ENCODE data around the gene LRRFIP2. TPM values are rescaled to one million over a fixed set of nuclear protein-coding genes. Genes with fewer than 3 reads are reported as not detected.
A peak's percentile ranks its signal among the peaks of the same experiment; 100 is the strongest.

The LRRFIP2 gene
- total and polyA plus RNA-seq, 9 donors = 26.5 to 43.2 (median 33.7) TPM

DNA sequence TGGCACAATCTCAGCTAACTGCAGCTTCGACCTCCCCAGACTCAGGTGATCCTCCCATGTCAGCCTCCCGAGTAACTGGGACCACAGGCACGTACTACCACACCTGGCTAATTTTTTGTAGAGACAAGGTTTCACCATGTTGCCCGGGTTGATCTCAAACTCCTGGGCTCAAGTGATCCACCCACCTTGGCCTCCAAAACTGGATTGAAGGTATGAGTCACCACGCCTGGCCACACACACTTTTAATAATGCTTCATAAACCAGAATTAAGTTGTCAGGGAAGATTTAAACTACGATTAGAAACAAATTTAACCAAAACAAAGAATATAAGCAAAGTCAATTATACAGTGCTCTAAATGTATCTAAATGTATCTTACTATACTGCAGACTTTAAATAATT lies 87.5 kb downstream of the LRRFIP2 start:
- Histone ChIP-seq H3K4me3 (ENCODE audit: low read length) (no peak overlapping the region), H3K36me3 (ENCODE audit: control insufficient read depth, insufficient read depth, low read length) (peaks cover 10% of the 10 kb centered on the region), H3K27me3 (ENCODE audit: control insufficient read depth, insufficient read depth, low read length) (no peaks in the 10 kb centered on the region), H3K4me1 (ENCODE audit: control insufficient read depth, insufficient read depth, low read length) (no peaks in the 10 kb centered on the region), H3K9me3 (replicated peaks; ENCODE audit: control insufficient read depth, low read depth, low read length) (no peaks in the 10 kb centered on the region), H3K27ac (ENCODE audit: low read length) (no peak overlapping the region)
- no peak for DNase-seq
- WGBS (ENCODE audit: insufficient coverage) = 88% methylated on average over 4 of the region's 6 CpGs

DNA sequence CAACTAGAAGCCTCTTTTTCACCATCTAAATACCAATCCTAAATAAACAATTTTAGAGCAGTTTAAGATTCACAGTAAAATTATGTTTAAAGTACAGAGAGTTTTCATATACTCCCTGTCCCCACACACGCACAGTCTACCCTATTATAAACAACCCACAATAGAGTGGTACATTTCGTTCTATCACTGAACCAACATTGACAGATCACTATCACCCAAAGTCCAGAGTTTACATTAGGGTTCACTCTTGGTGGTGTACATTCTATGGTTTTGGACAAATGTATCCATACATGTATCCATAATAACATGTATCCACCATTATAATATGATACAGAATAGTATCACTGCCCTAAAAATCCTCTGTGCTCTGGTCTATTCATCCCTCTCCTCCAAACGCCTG lies 92.1 kb downstream of the LRRFIP2 start:
- no peaks in the 10 kb centered on the region for H3K4me1 ChIP-seq (ENCODE audit: control insufficient read depth, insufficient read depth, low read length)

DNA sequence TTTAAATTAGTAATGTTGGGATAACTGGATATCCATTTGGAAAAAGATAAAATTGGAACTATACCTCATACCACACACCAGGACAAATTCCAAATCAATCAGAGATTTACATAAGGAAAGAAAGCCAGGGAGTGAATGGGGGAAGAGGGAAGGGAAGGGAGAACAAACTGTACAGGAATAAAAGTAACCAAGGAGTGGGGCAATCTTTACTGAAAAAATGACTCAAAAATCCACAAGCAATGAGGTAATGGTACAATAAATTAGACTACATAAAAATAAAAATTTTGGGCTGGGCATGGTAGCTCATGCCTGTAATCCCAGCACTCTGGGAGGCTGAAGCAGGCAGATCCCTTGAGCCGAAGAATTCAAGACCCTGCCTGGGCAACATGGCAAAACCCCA lies 98.4 kb downstream of the LRRFIP2 start:
- Histone ChIP-seq H3K4me1 (ENCODE audit: control insufficient read depth, insufficient read depth, low read length) (no peaks in the 10 kb centered on the region), H3K27ac (ENCODE audit: low read length) (no peak overlapping the region), H3K9me3 (replicated peaks; ENCODE audit: control insufficient read depth, low read depth, low read length) (no peaks in the 10 kb centered on the region), H3K36me3 (ENCODE audit: control insufficient read depth, insufficient read depth, low read length) (peaks cover 10% of the 10 kb centered on the region), H3K4me3 (ENCODE audit: low read length) (no peak overlapping the region), H3K27me3 (ENCODE audit: control insufficient read depth, insufficient read depth, low read length) (no peaks in the 10 kb centered on the region)
- no peak for DNase-seq
- no CpG with 5 or more reads among the region's 1 CpG for WGBS (ENCODE audit: insufficient coverage)

More for the DNA sequence above, 92.1 kb downstream of the LRRFIP2 start:
- Histone ChIP-seq H3K27me3 (ENCODE audit: control insufficient read depth, insufficient read depth, low read length) (no peaks in the 10 kb centered on the region), H3K9me3 (replicated peaks; ENCODE audit: control insufficient read depth, low read depth, low read length) (no peaks in the 10 kb centered on the region), H3K36me3 (ENCODE audit: control insufficient read depth, insufficient read depth, low read length) (peaks cover 7% of the 10 kb centered on the region), H3K4me3 (ENCODE audit: low read length) (no peak overlapping the region), H3K27ac (ENCODE audit: low read length) (no peak overlapping the region)
- DNase-seq = no peak
- WGBS (ENCODE audit: insufficient coverage) = no CpG with 5 or more reads among the region's 3 CpGs

DNA sequence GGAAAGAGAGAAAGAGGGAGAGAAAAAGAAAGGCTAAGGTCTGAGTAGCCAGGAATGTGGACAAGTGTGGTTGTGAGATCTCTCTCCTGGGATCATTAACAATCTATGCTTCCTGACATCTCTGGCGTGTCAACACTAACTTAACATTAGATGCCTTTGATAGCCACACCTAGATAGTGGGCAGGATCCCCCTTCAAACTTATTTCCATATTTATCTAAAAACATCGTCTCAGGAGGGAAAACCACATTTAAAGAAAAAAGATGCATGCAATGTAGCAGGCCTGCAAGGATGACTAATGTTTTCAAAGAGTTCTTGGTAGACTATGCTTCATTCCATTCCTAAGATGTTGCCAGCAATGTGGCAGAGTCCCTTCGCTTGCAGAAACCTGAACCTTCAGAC lies 100.2 kb downstream of the LRRFIP2 start:
- Histone ChIP-seq H3K27ac (ENCODE audit: low read length) (no peak overlapping the region), H3K4me3 (ENCODE audit: low read length) (no peak overlapping the region), H3K36me3 (ENCODE audit: control insufficient read depth, insufficient read depth, low read length) (peaks cover 9% of the 10 kb centered on the region), H3K4me1 (ENCODE audit: control insufficient read depth, insufficient read depth, low read length) (no peaks in the 10 kb centered on the region), H3K9me3 (replicated peaks; ENCODE audit: control insufficient read depth, low read depth, low read length) (no peaks in the 10 kb centered on the region), H3K27me3 (ENCODE audit: control insufficient read depth, insufficient read depth, low read length) (no peaks in the 10 kb centered on the region)
- DNase-seq = peak; percentile 33
- 0% methylated on average over 1 of the region's 3 CpGs for WGBS (ENCODE audit: insufficient coverage)

DNA sequence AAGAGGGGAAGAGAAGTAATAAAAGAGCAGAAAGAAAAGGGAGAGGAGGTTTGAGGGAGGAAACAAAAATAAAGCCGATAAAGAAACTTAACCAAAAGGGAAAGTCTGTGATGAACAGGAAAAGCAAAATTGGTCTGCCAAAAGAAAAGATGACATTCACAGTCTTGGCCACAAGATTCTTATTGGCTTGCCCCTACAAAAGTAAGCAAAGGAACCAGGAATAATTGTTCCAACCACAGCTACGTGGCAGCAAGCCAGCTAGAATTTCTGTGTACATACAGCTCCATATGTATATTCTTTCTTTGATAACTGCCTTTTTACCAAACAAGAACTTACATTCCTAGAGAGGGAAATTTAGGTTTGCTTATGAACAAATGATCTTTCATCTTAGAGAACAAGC lies 101.5 kb downstream of the LRRFIP2 start:
- peak overlapping the region; percentile 81 for H3K27ac ChIP-seq (ENCODE audit: low read length)
- peak; percentile 88 for DNase-seq
- no peaks in the 10 kb centered on the region for H3K27me3 ChIP-seq (ENCODE audit: control insufficient read depth, insufficient read depth, low read length)
- WGBS (ENCODE audit: insufficient coverage) = no CpG with 5 or more reads among the region's 2 CpGs
- no peaks in the 10 kb centered on the region for H3K4me1 ChIP-seq (ENCODE audit: control insufficient read depth, insufficient read depth, low read length)
- no peak overlapping the region for H3K4me3 ChIP-seq (ENCODE audit: low read length)
- peaks cover 9% of the 10 kb centered on the region for H3K36me3 ChIP-seq (ENCODE audit: control insufficient read depth, insufficient read depth, low read length)
- H3K9me3 ChIP-seq (replicated peaks; ENCODE audit: control insufficient read depth, low read depth, low read length) = no peaks in the 10 kb centered on the region

DNA sequence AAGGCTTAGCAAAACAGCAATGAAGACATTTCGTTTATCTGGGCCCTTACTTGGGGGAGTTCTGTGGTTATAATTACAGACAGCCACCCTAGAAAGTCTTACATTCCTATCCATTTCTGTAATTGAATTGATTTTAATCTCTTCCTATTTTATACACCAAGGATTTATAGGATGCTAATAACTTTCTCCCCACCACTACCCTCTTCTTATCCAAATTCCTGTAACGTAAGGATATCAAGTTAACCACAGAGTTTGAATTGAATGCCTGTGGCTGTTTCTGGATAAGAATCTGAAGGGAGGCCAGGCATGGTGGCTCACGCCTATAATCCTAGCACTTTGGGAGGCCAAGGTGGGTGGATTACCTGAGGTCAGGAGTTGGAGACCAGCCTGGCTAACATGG lies 102.5 kb downstream of the LRRFIP2 start:
- WGBS (ENCODE audit: insufficient coverage) = 100% methylated on average over 1 of the region's 3 CpGs
- Histone ChIP-seq H3K9me3 (replicated peaks; ENCODE audit: control insufficient read depth, low read depth, low read length) (no peaks in the 10 kb centered on the region), H3K4me3 (ENCODE audit: low read length) (no peak overlapping the region), H3K27me3 (ENCODE audit: control insufficient read depth, insufficient read depth, low read length) (no peaks in the 10 kb centered on the region), H3K4me1 (ENCODE audit: control insufficient read depth, insufficient read depth, low read length) (no peaks in the 10 kb centered on the region), H3K36me3 (ENCODE audit: control insufficient read depth, insufficient read depth, low read length) (peaks cover 9% of the 10 kb centered on the region), H3K27ac (ENCODE audit: low read length) (no peak overlapping the region)
- DNase-seq = no peak

DNA sequence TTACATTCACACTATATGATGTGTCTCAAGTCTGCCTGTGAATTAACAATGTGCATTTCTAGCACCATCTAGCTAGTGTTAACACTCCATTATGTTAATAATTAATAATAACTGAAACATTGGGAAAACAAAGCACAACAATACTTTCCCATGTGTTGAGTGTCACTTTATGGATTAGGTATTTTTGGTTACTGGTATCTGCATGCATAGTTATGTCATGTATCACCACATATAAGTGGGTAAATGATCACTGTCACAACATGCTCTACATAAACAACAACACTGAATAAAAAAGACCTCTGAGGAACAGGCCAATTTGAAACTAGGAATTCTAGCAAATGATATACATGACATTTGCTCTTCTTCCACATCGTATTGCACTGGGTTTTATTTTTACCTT lies 106.4 kb downstream of the LRRFIP2 start:
- Histone ChIP-seq H3K4me1 (ENCODE audit: control insufficient read depth, insufficient read depth, low read length) (no peaks in the 10 kb centered on the region), H3K4me3 (ENCODE audit: low read length) (no peak overlapping the region), H3K36me3 (ENCODE audit: control insufficient read depth, insufficient read depth, low read length) (peaks cover 21% of the 10 kb centered on the region), H3K9me3 (replicated peaks; ENCODE audit: control insufficient read depth, low read depth, low read length) (no peaks in the 10 kb centered on the region), H3K27me3 (ENCODE audit: control insufficient read depth, insufficient read depth, low read length) (no peaks in the 10 kb centered on the region), H3K27ac (ENCODE audit: low read length) (no peak overlapping the region)
- WGBS (ENCODE audit: insufficient coverage) = no CpG with 5 or more reads among the region's 1 CpG
- DNase-seq = no peak

DNA sequence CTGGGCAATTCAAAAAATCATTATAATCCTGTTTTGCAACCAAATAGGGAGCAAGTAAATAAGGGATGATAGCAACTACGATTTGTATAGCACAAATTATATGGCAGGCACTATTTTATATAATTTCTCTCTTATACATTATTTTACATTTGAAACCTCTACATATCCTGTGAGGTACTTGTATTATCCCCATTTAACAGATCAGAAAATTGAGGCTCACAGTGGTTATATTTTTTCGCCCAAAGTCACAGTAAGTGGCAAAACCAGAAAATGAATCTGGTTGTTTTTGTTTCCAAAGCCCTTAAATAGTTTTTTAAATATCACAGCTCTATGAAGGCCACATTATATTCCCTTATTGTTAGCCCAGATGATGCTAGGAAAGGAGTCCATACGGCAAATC lies 106.8 kb downstream of the LRRFIP2 start:
- DNase-seq = no peak
- H3K4me1 ChIP-seq (ENCODE audit: control insufficient read depth, insufficient read depth, low read length) = no peaks in the 10 kb centered on the region
- H3K4me3 ChIP-seq (ENCODE audit: low read length) = no peak overlapping the region
- peaks cover 25% of the 10 kb centered on the region for H3K36me3 ChIP-seq (ENCODE audit: control insufficient read depth, insufficient read depth, low read length)
- no peaks in the 10 kb centered on the region for H3K27me3 ChIP-seq (ENCODE audit: control insufficient read depth, insufficient read depth, low read length)
- no peak overlapping the region for H3K27ac ChIP-seq (ENCODE audit: low read length)
- H3K9me3 ChIP-seq (replicated peaks; ENCODE audit: control insufficient read depth, low read depth, low read length) = no peaks in the 10 kb centered on the region
- no CpG with 5 or more reads among the region's 3 CpGs for WGBS (ENCODE audit: insufficient coverage)

DNA sequence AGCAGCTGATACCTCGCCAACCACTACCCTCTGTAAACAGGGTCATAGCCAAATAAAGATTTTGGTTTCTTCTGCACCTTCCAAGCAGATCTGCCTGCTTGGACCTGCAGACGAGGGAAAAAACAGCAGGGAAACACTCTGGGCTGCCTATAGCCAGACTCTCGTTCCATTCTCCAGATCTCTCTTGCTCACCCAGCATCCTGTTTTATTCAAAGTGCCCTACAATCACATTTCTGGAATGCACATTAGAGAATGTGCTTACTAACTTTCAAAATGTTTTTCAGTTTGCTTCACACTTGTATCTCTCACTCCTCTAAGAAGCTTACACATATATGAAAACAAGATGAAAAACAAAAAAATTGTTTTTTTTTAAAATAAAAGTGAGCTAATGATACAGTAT lies 109.6 kb downstream of the LRRFIP2 start:
- Histone ChIP-seq H3K9me3 (replicated peaks; ENCODE audit: control insufficient read depth, low read depth, low read length) (no peaks in the 10 kb centered on the region), H3K27ac (ENCODE audit: low read length) (no peak overlapping the region), H3K27me3 (ENCODE audit: control insufficient read depth, insufficient read depth, low read length) (no peaks in the 10 kb centered on the region), H3K4me3 (ENCODE audit: low read length) (no peak overlapping the region), H3K4me1 (ENCODE audit: control insufficient read depth, insufficient read depth, low read length) (no peaks in the 10 kb centered on the region), H3K36me3 (ENCODE audit: control insufficient read depth, insufficient read depth, low read length) (peaks cover 29% of the 10 kb centered on the region)
- WGBS (ENCODE audit: insufficient coverage) = 70% methylated on average over 2 of the region's 3 CpGs
- no peak for DNase-seq

DNA sequence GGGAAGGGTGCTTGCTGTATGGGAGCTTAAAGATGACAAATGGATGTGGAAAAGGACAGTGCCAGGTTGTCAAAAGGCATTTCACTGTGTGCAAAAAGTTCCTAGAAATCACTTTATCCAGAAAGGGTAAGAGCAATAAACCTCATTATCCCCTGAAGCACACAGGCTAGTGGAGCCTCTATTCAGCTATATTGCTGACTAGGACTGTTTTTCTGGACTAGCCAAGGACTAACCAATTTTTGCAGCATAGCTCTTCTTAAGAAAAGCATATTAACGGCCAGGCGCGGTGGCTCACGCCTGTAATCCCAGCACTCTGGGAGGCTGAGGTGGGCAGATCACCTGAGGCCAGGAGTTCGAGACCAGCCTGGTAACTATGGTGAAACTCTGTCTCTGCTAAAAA lies 116.3 kb downstream of the LRRFIP2 start:
- H3K36me3 ChIP-seq (ENCODE audit: control insufficient read depth, insufficient read depth, low read length) = peaks cover 51% of the 10 kb centered on the region
- no peaks in the 10 kb centered on the region for H3K27me3 ChIP-seq (ENCODE audit: control insufficient read depth, insufficient read depth, low read length)
- no peak overlapping the region for H3K27ac ChIP-seq (ENCODE audit: low read length)
- H3K4me1 ChIP-seq (ENCODE audit: control insufficient read depth, insufficient read depth, low read length) = peaks cover 8% of the 10 kb centered on the region
- no peak overlapping the region for H3K4me3 ChIP-seq (ENCODE audit: low read length)
- 96% methylated on average over 5 of the region's 5 CpGs for WGBS (ENCODE audit: insufficient coverage)
- no peaks in the 10 kb centered on the region for H3K9me3 ChIP-seq (replicated peaks; ENCODE audit: control insufficient read depth, low read depth, low read length)
- DNase-seq = no peak

DNA sequence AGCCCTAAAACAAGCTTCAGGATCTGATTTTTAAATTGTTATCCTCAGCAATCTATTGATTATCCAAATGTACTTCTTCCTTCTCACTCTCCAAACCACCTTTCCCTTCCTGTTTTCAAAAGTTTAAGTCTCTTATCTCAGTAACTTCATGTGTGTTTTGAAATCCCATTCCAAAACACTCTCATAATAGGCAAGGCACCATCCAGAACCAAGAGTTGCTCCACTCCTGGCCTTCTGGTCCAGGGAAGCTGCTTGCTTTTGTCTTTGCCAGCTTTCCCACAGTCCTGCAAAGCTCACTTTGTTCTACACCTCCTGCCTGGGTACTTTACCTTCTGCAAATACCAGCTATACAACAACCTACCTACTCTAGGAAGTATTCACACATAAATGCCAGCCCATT lies 117.6 kb downstream of the LRRFIP2 start:
- Histone ChIP-seq H3K4me1 (ENCODE audit: control insufficient read depth, insufficient read depth, low read length) (peaks cover 8% of the 10 kb centered on the region), H3K27me3 (ENCODE audit: control insufficient read depth, insufficient read depth, low read length) (no peaks in the 10 kb centered on the region), H3K9me3 (replicated peaks; ENCODE audit: control insufficient read depth, low read depth, low read length) (no peaks in the 10 kb centered on the region), H3K4me3 (ENCODE audit: low read length) (no peak overlapping the region), H3K27ac (ENCODE audit: low read length) (no peak overlapping the region), H3K36me3 (ENCODE audit: control insufficient read depth, insufficient read depth, low read length) (peaks cover 48% of the 10 kb centered on the region)
- DNase-seq = no peak

All from muscle of leg (tissue), 11 donors.